LNCAP (cell line): ENCODE results near the gene ABCC1.

Experiments
- CTCF ChIP-seq: fragments of 450-650 bp; IDR thresholded peaks from 2 replicates; pipeline ENCODE4 v1.5.1; 2017; ENCODE audit warnings: mild to moderate bottlenecking

Gene ABCC1

GRCh38 chr16:16139806-16140205, 190.4 kb downstream of the ABCC1 start:
- no peak for TF ChIP-seq CTCF

- no peak for TF ChIP-seq CTCF
Measured at GRCh38 chr16:16140537-16140936, 191.1 kb downstream of the ABCC1 start.

GRCh38 chr16:16141141-16141540, 191.7 kb downstream of the ABCC1 start:
- TF ChIP-seq CTCF: no peak

- no peak for TF ChIP-seq CTCF
Measured at GRCh38 chr16:16141784-16142396, 192.5 kb downstream of the ABCC1 start.

GRCh38 chr16:16143038-16143763, 193.8 kb downstream of the ABCC1 start:
- TF ChIP-seq CTCF: peak; percentile 40; the same call in 1 of the 2 replicates

GRCh38 chr16:16143931-16144330, 194.5 kb downstream of the ABCC1 start:
- TF ChIP-seq CTCF: no peak

- no peak for TF ChIP-seq CTCF
Measured at GRCh38 chr16:16144416-16144815, 195.0 kb downstream of the ABCC1 start.
